ENCODE measurements around the gene TCF19.
A peak's percentile ranks its signal among the peaks of the same experiment; 100 is the strongest.

The TCF19 gene, protein sequence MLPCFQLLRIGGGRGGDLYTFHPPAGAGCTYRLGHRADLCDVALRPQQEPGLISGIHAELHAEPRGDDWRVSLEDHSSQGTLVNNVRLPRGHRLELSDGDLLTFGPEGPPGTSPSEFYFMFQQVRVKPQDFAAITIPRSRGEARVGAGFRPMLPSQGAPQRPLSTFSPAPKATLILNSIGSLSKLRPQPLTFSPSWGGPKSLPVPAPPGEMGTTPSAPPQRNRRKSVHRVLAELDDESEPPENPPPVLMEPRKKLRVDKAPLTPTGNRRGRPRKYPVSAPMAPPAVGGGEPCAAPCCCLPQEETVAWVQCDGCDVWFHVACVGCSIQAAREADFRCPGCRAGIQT

GRCh38 chr6:31158140-31158862 lies at the start of gene TCF19:
Gene TCF19, plus strand, starts transcription at chr6:31158589. Its CDS starts 881 bp downstream, at chr6:31159470.
- DNase-seq = peak; percentile 97

DNA sequence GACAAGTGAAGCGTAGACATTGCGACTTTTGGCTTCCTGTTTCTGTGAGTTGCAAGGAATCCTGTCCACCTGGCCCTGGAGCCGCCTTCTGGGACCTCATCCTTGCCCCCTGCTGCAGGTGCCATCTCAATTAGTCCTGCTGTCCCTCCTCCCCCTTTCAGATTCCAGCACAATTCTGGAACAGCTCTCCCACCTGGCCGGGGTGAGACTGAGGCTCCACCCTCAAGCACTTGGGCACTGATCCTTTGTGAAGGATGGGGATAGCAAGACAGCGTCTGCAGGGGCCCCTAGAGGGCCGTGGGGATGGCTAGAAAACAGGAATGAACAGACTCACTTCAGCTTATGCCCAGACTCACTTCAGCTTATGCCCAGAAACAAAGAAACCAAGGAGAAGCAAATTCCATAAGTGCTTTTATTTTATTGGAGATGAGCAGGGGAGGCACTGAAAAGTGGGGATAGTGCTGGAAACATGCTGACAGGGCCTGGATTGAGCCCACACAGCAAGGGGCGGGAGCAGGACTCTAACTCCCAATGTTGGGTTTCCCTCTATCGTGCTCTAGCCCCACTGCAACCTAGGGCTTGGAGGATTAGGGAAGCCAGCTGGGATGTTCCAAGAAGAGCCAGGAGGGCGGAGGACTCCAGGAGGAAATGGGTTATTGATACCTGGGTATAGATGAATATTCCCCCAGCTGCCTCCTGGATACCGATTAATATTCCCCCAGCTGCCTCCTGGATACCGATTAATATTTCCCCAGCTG lies 47.4 kb upstream of the TCF19 start:
- no peak for DNase-seq

GRCh38 chr6:31111712-31112111 lies 46.7 kb upstream of the TCF19 start:
- DNase-seq = no peak

DNA sequence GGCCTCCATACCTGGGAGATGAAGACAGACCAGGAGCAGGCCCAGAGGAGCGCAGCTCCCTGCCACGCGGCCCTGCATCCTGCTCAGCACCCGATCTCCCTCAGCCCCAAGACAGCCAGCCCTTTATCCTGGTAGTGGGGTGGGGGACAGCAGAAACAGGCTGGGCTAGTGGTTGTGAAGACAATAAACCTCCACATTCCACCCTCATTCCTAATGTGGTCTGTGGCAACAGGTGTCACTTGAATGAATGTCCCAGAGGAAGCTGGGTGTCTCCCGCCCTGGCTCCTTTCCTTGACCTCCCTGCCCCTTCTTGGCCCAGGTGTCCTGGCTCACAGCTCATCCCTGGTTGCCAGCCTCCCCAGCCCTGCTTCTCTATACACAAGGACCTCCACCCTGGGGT lies 45.9 kb upstream of the TCF19 start, which contains the start of gene C6orf15:
Gene C6orf15 (minus strand): TSS at position 98 of the 400 bp plus-strand sequence. CDS start 20 bp downstream, at position 78.
- DNase-seq = no peak

- DNase-seq = no peak
Observed at GRCh38 chr6:31113861-31114540, 44.4 kb upstream of the TCF19 start.

DNA sequence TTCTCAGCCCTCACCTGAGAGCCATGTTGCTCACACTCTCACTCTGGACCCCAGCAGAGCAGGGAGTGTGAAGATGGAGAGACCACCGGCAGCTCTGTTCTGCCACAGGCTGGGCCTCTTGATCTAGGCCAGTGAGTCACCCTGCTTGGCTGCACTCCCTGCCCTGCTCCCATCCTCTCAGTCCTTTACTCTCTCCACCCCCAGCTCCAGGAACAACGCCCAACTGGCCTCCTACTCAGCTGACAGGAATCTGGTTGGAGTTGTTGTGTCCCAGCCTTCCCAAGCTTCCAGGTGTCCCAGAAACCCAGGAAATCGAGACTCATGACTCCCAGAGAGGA lies 43.9 kb upstream of the TCF19 start, which contains the start of gene PSORS1C1:
Gene PSORS1C1 (plus strand): TSS at position 260 of the 338 bp plus-strand sequence. CDS start 14,833 bp downstream, outside the sequence.
- no peak for DNase-seq

DNA sequence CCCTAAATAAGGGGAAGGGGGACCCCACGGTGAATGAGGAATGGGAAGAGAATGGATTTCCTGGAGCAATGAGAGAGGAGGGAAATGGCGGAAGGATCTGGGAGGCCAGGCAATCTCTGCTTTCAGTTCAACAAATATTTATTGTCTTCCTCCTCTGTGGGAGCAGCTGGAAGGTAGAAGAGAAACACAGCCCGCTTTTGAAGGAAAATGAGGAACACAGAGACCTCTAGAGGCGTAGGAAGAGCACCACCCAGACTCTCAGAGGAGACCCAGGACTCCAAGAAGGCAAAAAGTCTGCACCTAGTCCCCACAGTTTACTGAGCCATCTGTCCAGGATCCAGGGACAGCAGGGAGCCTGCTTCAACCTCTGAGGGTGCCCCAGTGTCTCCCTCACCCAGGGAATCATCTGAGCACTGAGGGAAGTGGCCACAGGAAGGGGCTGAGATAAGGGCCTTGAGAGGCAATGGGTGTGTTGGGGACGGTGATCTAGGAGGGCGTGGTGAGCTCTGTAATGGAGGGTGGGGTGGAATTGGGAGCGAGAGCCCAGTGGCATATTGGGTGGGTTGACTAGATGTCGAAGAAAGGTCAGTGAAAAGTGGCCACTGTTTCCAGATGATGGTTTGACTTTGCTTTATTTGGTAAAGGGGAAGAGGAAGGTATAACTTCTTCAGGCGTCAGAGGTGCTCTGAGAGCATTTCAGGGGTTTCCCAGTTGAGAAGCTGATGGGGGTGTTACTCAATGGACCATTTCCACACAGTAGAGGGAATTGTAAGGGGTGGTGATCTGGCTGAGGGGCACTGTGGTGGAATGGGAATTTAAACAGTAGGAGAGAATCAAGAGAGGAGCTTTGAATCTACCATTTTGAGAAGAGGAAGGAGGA lies 43.2 kb upstream of the TCF19 start:
- DNase-seq = no peak

DNA sequence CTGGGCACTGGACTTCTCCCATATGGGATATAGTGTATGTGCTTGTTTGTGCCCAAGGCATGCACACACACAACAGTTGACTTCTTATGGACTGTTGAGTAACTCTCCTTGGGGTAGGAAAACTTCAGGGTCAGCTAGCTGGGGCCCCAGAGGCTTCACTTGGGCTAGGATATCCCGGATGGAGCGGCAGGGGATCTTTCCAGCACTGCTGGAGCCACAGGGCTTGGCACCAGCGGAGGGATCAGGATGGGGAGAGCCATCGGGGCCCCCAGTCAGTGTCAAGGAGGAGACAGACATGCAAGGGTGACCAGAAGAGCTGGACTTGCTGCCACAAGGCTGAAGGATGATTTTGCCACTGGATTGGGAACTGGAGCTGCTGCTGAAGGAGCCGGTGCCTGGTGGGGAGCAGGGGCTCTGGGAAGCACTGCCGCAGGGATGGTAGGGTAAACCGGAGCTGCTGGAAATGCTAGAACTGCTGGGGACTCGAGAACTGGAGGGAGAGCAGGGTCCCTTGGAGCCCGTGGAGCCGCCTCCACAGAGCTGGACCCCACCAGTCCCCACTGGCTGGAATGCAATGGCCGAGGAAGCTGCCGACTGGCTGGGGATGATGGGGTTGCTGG lies 42.3 kb upstream of the TCF19 start:
- DNase-seq = no peak

DNA sequence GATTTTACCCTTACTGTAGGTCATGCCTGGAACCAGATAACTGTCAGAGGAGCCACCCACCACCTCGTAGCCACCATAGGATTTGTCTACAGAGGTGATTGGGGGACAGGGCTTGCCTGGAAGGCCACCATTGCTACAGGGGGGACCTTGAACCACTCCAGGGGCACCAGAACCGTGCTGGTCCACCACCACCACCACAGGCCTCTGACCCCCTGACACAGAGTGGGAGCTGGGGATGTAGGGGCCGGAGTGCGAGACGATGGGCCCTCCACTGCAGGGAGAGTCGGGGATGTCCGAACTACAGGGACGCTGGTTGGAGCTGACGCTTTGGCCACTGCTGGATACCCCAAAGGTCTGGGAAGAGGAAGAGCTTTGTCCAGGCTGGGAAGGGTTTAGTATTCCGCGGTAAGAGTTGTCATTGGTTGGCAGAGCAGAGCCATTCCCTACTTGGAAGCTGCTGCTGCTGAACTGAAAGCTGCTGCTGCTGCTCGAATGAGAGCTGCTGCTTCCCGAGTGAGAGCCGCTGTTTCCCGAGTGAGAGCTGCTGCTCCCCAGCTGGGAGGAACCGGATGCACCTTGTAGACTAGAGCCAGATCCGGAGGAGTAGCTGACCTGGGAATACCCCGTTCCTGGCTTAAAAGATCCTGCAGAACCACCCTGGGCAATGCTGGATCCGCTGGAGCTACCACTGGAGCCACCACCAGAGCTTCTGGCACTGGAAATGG lies 41.6 kb upstream of the TCF19 start:
- DNase-seq = no peak

DNA sequence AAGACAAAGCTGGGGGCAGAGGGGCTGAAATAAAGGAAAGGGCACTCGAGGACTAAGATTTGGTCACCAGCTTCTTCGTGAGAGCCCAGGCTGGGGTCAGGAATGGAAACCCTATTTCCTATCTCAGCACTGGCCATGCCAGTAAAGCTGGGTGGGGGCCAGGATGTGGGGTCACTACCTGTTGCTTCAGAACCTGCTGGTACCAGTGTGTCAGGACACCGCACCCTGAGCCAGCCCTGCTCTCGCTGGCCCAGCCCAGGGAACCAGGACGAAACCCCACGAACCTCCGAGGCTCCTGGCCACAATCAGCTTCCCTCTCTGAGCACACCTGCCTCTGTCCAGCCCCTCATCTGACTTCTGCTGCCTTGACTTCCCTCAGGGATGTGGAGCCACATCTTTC lies 40.2 kb upstream of the TCF19 start:
- no peak for DNase-seq

DNA sequence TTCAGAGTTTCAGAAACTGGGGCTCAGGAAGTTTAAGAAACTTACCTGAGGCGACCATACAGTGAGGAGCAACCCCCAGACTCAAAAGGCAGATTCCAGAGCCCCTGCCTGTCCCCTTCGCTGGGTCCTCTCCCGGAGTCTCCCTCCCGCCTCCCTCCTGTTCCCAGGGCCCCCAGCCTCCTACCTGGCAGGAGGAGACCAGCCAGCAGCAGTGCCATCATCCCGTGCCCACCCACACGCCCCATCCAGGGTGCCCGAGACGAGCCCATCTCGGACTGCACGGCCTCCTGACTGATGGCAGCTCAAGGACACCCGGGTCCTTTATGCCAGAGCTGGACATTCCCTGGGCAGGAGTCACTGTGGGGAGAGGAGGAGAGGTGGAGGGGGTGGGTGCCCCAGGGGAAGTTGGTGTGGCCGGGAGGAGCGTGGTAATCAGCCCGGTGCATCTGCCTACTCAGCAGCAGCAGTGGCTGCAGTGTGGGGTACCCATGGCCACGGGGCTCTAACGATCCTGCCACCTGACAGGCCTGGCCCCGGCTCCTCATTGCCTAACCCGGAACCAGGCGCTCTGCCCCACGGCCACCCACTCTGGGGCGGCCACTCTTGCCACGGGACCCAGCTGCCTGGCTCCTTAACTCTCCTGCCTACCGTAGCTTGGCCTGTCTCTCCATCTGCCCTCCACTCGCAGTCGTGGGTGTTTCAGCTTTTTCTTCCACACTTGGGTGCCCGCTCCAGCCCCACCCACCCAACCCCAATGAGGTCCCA lies 38.1 kb upstream of the TCF19 start, which contains the start of gene CDSN:
Gene CDSN (minus strand): TSS at position 296 of the 765 bp plus-strand sequence. CDS start 27 bp downstream, at position 269.
- no peak for DNase-seq

DNA sequence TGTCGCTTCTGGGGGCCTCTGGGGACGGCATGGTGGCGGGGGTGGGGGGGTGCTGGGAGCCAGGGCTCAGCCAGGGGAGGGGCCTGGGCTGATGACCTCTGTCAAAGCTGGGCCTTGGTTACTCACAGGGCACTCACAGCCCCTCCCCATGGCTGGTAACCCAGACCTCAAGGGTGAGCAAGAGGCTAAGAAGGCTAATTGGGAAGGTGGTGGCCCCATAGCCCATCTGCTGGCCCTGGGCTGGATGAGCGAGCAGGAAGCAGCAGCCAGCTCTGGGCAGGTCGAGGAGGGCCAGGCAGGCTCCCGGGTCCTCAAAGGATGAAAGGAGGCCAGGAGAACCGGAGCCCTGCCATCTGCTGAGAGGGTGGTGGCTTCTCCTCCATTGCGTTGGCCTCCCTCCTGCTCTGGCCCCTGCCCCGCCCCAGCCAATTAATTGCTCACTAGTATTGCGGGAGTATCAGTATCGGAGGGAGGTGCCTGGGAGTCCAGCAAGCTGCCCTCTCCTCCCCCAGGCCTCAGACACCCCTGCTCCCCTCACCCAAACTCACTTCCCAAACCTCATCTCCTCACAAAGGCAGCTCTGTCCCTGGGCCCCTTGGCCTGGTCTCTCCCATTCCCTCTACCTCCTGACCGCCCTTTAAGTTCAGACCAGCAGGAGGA lies 37.1 kb upstream of the TCF19 start:
- no peak for DNase-seq

- DNase-seq = no peak
Observed at GRCh38 chr6:31122791-31123706, 35.3 kb upstream of the TCF19 start.

GRCh38 chr6:31125162-31125561 lies 33.2 kb upstream of the TCF19 start:
- no peak for DNase-seq

DNA sequence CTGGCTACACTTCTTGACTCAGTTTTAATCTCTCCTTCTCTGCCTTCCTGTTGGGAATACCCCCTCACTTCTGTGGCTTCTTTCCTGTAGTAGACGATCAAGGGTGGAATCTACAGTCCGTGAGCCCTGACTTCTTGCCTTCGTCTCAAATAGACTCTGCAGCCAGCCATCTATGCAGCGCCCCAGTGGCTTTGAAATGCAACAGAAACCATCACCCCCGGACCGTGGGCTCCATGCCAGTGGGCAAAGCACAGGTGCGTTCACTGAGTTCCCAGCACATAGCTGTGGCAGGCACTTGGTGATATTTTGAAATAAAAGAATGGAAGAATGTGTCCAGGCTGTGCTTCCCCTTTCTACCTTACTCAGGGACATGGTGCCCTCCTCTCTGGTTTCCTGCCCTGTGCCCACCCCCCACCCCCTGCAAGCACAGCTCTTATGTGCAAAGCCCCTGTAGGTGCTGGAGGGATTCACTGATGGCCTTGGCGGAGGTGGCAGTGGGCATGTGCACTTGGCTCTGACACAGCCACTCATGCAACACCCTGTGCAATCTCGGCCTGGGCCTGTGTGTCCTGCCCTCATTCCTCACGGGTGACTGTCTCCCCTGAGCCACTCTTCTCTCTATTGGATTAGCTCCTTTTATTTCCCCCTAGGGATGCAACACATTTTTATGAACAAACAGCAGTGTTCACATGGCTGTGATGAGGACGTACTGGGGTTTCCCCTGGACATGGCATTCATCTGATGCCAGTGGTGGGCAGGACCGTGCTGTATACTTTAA lies 32.6 kb upstream of the TCF19 start:
- no peak for DNase-seq

DNA sequence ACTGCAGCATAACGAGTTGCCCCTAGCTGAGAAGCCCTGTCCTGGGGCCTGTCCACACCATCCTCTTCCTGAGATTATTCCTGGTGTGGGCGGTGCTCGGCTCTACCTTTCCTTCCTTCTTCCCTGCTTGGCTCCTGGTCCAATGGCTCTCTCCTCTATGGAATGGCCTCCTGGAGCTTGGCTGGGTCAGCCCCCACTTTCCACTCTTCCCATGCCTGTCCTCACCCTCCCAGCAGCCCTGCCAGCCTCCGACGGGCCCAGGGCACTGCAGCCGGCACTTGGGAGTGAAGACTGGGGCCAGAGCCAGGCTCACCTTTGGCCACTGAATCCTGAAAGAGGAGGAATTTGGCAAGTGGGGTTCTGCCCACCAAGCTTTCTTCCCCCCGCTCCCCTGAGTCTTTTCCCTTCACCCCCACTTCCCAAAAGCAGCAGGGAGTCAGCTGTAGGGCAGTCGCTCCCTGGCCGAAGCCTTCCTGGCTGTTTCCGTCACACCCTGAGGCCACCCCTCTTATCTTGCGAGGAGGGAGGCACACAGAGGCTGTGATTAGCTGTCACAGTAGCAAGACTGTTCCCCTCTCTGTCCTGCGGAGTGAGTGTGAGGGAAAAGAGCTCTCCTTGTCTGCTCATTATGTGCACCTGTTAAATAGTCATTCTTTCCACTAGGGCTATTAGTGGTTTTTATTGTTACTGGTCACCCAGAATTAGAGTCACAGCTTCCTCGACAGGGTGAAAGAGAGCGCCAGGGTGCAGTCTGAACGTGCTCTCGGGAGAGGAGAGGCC lies 31.8 kb upstream of the TCF19 start:
- no peak for DNase-seq

Data from KG1 (cell line).